Vagina (tissue), 2 donors: Measurements from ENCODE around the gene HIGD2B.
"Not testable (repeated sequence)": the region's sequence is repeated elsewhere in the genome, so short reads cannot be mapped to it uniquely, and the experiment has no call there.

Source experiments
- CTCF ChIP-seq, 3 experiments: fragments of 450-650 bp in 2 of 3; fragments of 200-600 bp in 1 of 3; sonication (generic) in 1 of 3; IDR thresholded peaks; one replicate each; pipeline ENCODE4 v1.5.1; 2017 to 2019; ENCODE audit warnings: antibody characterized with exemption in 3 of 3, mild to moderate bottlenecking in 2 of 3, moderate library complexity in 2 of 3
- POLR2A ChIP-seq, 2 donors: fragments of 450-650 bp; IDR thresholded peaks; one replicate each; pipeline ENCODE4 v1.6.1; 2017; ENCODE audit warnings: antibody characterized with exemption in 2 of 2, mild to moderate bottlenecking in 2 of 2, moderate library complexity in 2 of 2
- POLR2AphosphoS5 ChIP-seq, 2 donors: sonication (generic); formaldehyde crosslinking; IDR thresholded peaks; one replicate each; pipeline ENCODE4 v1.9.0; 2017; ENCODE audit warnings: antibody characterized with exemption in 2 of 2, mild to moderate bottlenecking in 2 of 2, low read depth in 1 of 2; ENCODE audit not compliant: insufficient read depth in 1 of 2

- not testable (repeated sequence) for TF ChIP-seq CTCF (IDR thresholded peaks at IDR 0.05); POLR2A (IDR thresholded peaks at IDR 0.05); POLR2AphosphoS5 (IDR thresholded peaks at IDR 0.05; ENCODE audit: insufficient read depth in 1 of 2, low read depth in 1 of 2)
Measured at GRCh38 chr15:72656014-72656413, 30.0 kb downstream of the HIGD2B start.
